H1 (cell line): Measurements from ENCODE around the gene ABHD12. TPM values are rescaled to one million over a fixed set of nuclear protein-coding genes. Genes with fewer than 3 reads are reported as not detected.

ENCODE experiments used
- CHD1 ChIP-seq: IDR thresholded peaks from 2 replicates; pipeline ENCODE4 v1.6.1; 2012; ENCODE audit warnings: low read depth, low read length, improper control_type of control experiment
- CHD7 ChIP-seq: fragments of 300-600 bp; sonication (generic); IDR thresholded peaks from 2 replicates; pipeline ENCODE4 v1.7.1; 2012; ENCODE audit warnings: low read length, moderate library complexity, mild to moderate bottlenecking, inconsistent platforms; ENCODE audit not compliant: insufficient replicate concordance
- EGR1 ChIP-seq: IDR thresholded peaks from 2 replicates; pipeline ENCODE4 v1.6.1; 2011; ENCODE audit warnings: low read depth, low read length, borderline replicate concordance
- NRF1 ChIP-seq: IDR thresholded peaks from 2 replicates; pipeline ENCODE4 v1.6.1; 2011; ENCODE audit warnings: mild to moderate bottlenecking, low read depth, low read length, improper control_type of control experiment
- polyA plus RNA-seq, 7 experiments: library from polyadenylated mRNA; depleted of rRNA in 3 of 7; stranded (reverse) in 5 of 7; unstranded in 2 of 7; fragments of >200 nt in 5 of 7; fragments of 200-250 nt in 2 of 7; gene quantifications; 1 replicate in 5 of 7; 2 replicates in 1 of 7; 4 replicates in 1 of 7; pipeline versions ENCODE4 v1.2.1 to v1.2.3, GENCODE V29; 2011 to 2013; ENCODE audit warnings: missing spikeins in 2 of 7, mixed read lengths in 2 of 7
- total RNA-seq: library from RNA; stranded (reverse); fragmentation: NEBNext Ultra II Directional; extraction: Animal tissue kit (Norgen Biotek cat#: 25700); gene quantifications from 2 replicates; pipeline ENCODE4 v1.2.1, GENCODE V29; 2021

The ABHD12 gene
- total and polyA plus RNA-seq, 2 of the 8 experiments (the other 6 are each of a cell fraction or from before 2014, with no cell fraction given), result 31.3 to 59.5 TPM

GRCh38 chr20:25293507-25293906, 97.1 kb downstream of the ABHD12 start (continued):
- no peak for TF ChIP-seq CHD7
- TF ChIP-seq NRF1, result no peak
- no peak for TF ChIP-seq EGR1
- TF ChIP-seq CHD1, result no peak
